GM12873 (cell line): ENCODE data around the gene SH3RF3.

Experiments used
- CTCF ChIP-seq: IDR thresholded peaks from 2 replicates; pipeline ENCODE4 v1.5.1; 2012; ENCODE audit warnings: low read depth, mild to moderate bottlenecking, moderate library complexity, low read length, control low read depth; ENCODE audit not compliant: insufficient read depth; ENCODE audit errors: missing control alignments

The SH3RF3 gene

DNA sequence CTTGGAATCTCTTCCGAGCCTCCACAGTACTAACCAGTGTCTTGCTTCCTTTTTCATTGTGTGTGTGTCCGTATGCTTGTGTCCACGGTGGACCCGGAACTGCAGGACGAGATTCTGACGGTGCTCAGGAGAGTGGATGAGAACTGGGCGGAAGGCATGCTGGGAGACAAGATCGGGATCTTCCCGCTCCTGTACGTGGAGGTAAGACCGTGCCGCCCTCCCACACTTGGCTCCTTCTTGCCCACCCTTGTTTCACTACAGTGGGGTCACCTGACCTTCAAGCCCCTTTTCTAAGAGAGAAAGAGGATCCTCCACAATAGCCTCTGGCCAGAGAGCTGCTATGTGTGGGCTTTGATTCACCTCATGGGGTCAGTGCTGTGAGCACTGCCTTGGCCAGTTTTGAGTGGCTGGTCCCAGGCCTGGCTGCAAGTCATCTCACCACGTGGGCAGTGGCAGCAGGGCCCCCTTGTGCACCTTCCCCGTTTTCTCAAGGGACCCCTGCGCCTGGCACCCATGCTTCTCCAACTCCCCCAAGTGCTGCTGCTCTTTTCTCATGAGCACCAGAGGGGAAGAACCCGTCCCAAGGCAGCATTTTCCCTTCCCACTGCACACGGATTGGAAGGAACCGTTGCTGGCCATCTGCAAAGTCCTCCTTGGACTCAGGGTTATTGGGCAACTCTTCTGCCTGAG lies 242.6 kb downstream of the SH3RF3 start:
- no peak for TF ChIP-seq CTCF

DNA sequence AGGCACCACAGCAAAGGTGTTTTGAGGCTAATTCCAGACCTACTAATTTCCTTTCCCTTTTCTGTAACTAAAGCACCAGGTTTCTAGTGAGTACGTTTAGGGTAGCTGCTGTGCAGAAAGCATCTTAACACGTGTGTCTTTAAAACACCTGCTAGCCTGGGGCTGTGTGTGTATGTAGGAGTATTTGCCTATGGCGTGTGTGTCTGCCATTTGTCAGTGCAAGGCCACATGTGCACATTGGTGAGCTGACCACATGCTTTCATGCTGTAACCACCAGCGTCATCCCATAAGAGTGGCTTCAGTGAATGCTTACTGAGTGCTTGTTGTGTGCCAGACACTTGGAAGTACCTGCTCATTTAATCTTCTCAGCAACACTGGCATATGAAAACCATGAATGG lies 243.2 kb downstream of the SH3RF3 start:
- TF ChIP-seq CTCF = no peak

DNA sequence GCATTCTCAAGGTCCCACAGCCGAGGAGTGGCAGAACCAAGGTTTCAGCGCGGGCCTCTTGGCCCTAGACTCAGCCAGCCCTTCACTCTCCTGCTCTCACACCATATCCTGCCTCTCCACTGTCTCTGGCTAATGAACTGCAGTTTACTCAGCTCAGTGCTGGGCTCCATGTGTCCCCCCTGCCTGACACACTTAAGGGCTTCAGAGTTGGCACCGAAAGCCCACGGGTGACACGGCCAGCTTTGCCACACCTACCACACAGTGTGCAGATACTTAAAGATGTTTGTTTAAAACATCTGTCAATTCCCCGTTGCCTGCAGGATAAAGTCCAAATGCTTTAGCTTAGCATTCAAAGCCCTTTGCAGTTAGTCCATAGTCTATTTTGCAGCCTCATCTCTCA lies 243.6 kb downstream of the SH3RF3 start:
- TF ChIP-seq CTCF = no peak

- no peak for TF ChIP-seq CTCF
These were observed 245.0 kb downstream of the SH3RF3 start for GRCh38 chr2:109373791-109374547.

- no peak for TF ChIP-seq CTCF
These were observed 245.6 kb downstream of the SH3RF3 start for GRCh38 chr2:109374548-109375130.

- no peak for TF ChIP-seq CTCF
These were observed 246.1 kb downstream of the SH3RF3 start for GRCh38 chr2:109375131-109375561.

DNA sequence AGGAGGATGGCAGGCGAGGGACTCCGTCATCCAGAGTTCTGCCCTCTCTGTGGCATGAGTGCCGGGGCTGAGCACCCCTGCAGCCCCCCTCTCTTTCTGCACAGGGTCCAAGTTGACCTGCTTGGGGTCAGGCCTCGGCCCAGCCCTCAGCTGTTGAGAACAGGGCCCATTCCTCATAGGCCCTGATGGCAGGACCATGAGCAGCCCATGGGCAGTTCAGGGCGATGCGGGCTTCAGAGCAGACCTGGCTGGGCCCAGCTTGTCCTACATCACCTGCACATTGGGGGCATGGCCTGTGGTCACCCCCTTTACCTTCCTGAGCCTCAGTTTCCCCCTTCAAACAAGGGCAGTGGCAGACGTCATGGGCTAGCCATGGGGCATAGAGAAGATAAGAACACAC lies 246.7 kb downstream of the SH3RF3 start:
- no peak for TF ChIP-seq CTCF
